Measurements from ENCODE around the gene LCN10. TPM values are rescaled to one million over a fixed set of nuclear protein-coding genes. Genes with fewer than 3 reads are reported as not detected.

LCN10 gene
- polyA plus RNA-seq, 2 of the 4 experiments (the other 2 are of a cell fraction), result not detected

DNA sequence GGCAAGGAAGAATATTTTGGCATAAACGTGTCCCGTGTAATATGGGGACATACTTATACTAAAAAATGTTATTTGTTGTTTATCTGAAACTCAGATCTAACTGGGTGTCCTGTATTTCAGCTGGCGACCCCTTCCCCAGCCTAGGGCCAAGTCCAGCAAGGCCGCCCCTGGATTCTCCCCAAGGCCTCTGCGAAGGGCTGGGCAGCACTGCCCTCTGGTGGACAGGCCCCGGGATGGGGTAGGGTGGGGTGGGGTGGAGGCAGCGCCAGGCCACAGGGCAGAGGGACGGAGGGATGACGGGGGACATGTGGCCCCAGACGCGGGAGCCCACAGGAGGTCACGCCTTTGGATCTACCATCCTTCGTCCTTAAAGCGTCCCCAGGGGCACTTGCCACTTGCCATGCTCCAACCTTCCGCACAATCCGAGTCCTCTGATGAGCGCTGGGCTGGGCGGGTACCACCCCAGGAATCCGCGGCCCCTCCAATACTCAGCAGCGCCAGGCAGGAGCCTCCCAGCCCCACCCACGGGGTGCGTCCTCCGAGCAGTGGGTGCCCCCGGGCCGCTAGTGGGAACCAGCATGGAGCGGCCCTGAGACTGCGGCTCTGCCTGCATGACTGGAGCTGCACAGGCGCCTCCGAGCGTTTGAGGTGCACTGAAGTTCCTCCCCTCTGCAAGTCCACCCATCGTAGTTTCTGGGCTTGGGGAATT, 48.4 kb downstream of the LCN10 start:
- Histone ChIP-seq H3K4me2 (peak overlapping the region; percentile 86), H3K4me1 (peaks cover 78% of the 10 kb centered on the region), H3K4me3 (peak overlapping the region; percentile 19; the same call in 2 of the 3 replicates), H3K27ac (peak overlapping the region; percentile 73 to 87), H3K9me3 (no peaks in the 10 kb centered on the region)
- WGBS (ENCODE audit: missing lambda C conversion rate), result 25% methylated on average over 27 of the region's 32 CpGs
- POLR2A ChIA-PET, result interaction anchor here (0.6 to 1.5 kb wide), 5 partner anchors 13 to 211 kb away, joined by 3 to 10 read pairs (median 3); no protein-coding TSS in a partner anchor
- no peak for FAIRE-seq
- peak; percentile 73 to 87 for ATAC-seq
- TF ChIP-seq CHD2 (IDR thresholded peaks at IDR 0.05; ENCODE audit: low read length, partially characterized antibody), result no peak
- no peak for TF ChIP-seq TP53 (CRISPR knock-in tag; IDR thresholded peaks at IDR 0.05)
- peak; percentile 87 to 92 for TF ChIP-seq RAD21 (conservative IDR thresholded peaks at IDR 0.05 in 1 of 2, IDR thresholded peaks at IDR 0.05 in 1 of 2)
- 0 out of 2 replicates have a peak, but pooled peaks have one; percentile 39 for TF ChIP-seq MAZ (IDR thresholded peaks at IDR 0.05; ENCODE audit: borderline replicate concordance, low read depth, low read length)
- TF ChIP-seq, protein P1, sequence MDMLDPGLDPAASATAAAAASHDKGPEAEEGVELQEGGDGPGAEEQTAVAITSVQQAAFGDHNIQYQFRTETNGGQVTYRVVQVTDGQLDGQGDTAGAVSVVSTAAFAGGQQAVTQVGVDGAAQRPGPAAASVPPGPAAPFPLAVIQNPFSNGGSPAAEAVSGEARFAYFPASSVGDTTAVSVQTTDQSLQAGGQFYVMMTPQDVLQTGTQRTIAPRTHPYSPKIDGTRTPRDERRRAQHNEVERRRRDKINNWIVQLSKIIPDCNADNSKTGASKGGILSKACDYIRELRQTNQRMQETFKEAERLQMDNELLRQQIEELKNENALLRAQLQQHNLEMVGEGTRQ (IDR thresholded peaks at IDR 0.05), result 0 out of 2 replicates have a peak, but pooled peaks have one; percentile 22
- TF ChIP-seq FOSB (CRISPR knock-in tag; IDR thresholded peaks at IDR 0.05), result no peak
- TF ChIP-seq, protein P2, sequence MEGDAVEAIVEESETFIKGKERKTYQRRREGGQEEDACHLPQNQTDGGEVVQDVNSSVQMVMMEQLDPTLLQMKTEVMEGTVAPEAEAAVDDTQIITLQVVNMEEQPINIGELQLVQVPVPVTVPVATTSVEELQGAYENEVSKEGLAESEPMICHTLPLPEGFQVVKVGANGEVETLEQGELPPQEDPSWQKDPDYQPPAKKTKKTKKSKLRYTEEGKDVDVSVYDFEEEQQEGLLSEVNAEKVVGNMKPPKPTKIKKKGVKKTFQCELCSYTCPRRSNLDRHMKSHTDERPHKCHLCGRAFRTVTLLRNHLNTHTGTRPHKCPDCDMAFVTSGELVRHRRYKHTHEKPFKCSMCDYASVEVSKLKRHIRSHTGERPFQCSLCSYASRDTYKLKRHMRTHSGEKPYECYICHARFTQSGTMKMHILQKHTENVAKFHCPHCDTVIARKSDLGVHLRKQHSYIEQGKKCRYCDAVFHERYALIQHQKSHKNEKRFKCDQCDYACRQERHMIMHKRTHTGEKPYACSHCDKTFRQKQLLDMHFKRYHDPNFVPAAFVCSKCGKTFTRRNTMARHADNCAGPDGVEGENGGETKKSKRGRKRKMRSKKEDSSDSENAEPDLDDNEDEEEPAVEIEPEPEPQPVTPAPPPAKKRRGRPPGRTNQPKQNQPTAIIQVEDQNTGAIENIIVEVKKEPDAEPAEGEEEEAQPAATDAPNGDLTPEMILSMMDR (IDR thresholded peaks at IDR 0.05), result peak; percentile 90
- peak; percentile 77 for TF ChIP-seq SMC3 (IDR thresholded peaks at IDR 0.05)
- no peak for TF ChIP-seq ZNF302 (CRISPR knock-in tag; IDR thresholded peaks at IDR 0.05)
- TF ChIP-seq, protein P3, sequence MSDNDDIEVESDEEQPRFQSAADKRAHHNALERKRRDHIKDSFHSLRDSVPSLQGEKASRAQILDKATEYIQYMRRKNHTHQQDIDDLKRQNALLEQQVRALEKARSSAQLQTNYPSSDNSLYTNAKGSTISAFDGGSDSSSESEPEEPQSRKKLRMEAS (IDR thresholded peaks at IDR 0.05), result peak; percentile 38; the same call in 1 of the 2 replicates
- DNase-seq (ENCODE audit: low read depth in 1 of 2, low spot score in 1 of 2), result peak; percentile 75 to 90
- CTCF ChIA-PET, result interaction anchor here (0.7 to 8.5 kb wide), 28 partner anchors 8 to 328 kb away, joined by 3 to 113 read pairs (median 8); no protein-coding TSS in a partner anchor

DNA sequence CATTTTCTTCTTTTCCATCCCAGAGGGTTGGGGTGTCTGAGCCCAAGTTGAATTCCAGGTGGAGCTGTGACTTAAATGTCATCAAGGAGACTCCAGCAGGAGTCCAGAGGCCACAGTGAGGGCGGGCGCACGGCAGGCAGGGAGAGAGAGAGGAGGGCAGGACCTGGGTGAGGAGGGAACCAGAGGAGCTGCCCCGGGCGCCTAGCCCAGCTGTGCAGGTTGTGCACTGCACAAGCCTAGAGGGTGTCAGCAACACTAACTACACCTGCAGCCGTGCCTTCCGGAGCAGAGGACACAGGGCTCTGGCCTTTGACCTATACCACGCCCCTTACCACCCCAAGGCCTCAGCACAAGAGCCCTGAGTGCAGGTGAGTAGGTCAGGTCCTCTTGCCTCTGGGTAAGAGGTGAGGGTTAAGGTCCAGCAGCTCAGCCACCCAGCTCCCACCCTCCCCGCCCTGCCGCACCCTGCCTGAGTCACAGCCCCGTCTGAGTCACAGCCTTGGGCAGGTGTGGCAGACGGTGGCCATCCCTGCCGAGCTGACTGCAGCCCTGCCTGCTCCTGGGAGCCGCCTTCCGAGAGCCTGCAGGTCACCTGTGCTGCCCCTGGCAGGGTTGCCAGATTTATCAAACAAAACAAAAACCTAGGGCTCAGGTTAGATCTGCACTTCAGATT, 49.1 kb downstream of the LCN10 start:
- TF ChIP-seq JUN (IDR thresholded peaks at IDR 0.05) (peak in 1 of 2 experiments; percentile 47; a peak in 1 of 5 replicates), JUNB (IDR thresholded peaks at IDR 0.05) (peak; percentile 69), EP300 (IDR thresholded peaks at IDR 0.05) (0 out of 5 replicates have a peak, but pooled peaks of 1 of the 2 experiments have one; percentile 15), FOSL2 (IDR thresholded peaks at IDR 0.05) (peak; percentile 70; the same call in 1 of the 2 replicates), FOSL2 (CRISPR knock-in tag; IDR thresholded peaks at IDR 0.05) (peak; percentile 84)
- TF ChIP-seq, protein P4, sequence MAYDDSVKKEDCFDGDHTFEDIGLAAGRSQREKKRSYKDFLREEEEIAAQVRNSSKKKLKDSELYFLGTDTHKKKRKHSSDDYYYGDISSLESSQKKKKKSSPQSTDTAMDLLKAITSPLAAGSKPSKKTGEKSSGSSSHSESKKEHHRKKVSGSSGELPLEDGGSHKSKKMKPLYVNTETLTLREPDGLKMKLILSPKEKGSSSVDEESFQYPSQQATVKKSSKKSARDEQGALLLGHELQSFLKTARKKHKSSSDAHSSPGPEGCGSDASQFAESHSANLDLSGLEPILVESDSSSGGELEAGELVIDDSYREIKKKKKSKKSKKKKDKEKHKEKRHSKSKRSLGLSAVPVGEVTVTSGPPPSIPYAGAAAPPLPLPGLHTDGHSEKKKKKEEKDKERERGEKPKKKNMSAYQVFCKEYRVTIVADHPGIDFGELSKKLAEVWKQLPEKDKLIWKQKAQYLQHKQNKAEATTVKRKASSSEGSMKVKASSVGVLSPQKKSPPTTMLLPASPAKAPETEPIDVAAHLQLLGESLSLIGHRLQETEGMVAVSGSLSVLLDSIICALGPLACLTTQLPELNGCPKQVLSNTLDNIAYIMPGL (CRISPR knock-in tag; IDR thresholded peaks at IDR 0.05; ENCODE audit: borderline replicate concordance), result no peak
- H3K27ac ChIP-seq, result peak overlapping the region; percentile 73 to 87
- FAIRE-seq, result no peak
- peaks cover 77% of the 10 kb centered on the region for H3K4me1 ChIP-seq
- H3K4me3 ChIP-seq, result peak overlapping the region; percentile 19; the same call in 2 of the 3 replicates
- H3K9me3 ChIP-seq, result no peaks in the 10 kb centered on the region
- POLR2A ChIA-PET, result interaction anchor here (0.6 to 1.5 kb wide), 5 partner anchors 12 to 210 kb away, joined by 3 to 10 read pairs (median 3); no protein-coding TSS in a partner anchor
- peak overlapping the region; percentile 86 for H3K4me2 ChIP-seq
- DNase-seq (ENCODE audit: low read depth in 1 of 2, low spot score in 1 of 2), result peak; percentile 86 to 95
- CTCF ChIA-PET, result interaction anchor here (0.7 to 8.5 kb wide), 23 partner anchors 9 to 327 kb away, joined by 3 to 113 read pairs (median 8); no protein-coding TSS in a partner anchor
- peak; percentile 73 to 76 for ATAC-seq
- 1% methylated on average over 10 of the region's 15 CpGs for WGBS (ENCODE audit: missing lambda C conversion rate)

Measured in A549 (cell line).